Measurements from ENCODE around the gene PHACTR1. TPM values are rescaled to one million over a fixed set of nuclear protein-coding genes. Genes with fewer than 3 reads are reported as not detected.

PHACTR1 gene
- total and polyA plus RNA-seq, 7 donors: 0.60 to 7.5 (median 3.7) TPM

DNA sequence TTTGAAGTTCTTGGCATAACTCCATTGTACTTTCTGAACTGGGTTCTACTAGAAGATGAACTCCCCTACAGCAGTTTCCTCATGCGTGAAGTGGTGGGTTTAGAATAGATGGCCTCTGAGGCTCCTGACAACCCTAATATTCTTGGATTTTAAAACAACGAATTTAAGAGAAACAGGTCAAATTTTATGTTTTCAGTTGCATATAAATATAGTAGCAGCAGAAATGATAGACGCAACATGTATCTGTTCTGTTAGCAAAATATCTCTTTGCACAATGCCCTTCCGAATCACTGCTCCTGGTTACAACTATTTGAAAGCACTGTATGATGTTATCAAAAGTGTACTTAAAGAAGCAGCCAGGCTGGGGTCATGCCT, 364.6 kb downstream of the PHACTR1 start:
- Histone ChIP-seq H3K27ac (no peak overlapping the region), H3K36me3 (no peaks in the 10 kb centered on the region), H3K4me1 (peaks cover 0 to 4% (median 0%) of the 10 kb centered on the region in 4 donors), H3K27me3 (no peaks in the 10 kb centered on the region), H3K4me3 (no peak overlapping the region), H3K9me3 (no peaks in the 10 kb centered on the region)
- WGBS, 2 donors: 87 to 88% methylated on average over 4 of the region's 4 CpGs
- no peak for DNase-seq
- intact Hi-C loops (cut with DNase I): no loop called here
- TF ChIP-seq POLR2AphosphoS5 (IDR thresholded peaks at IDR 0.05) (no peak), POLR2A (IDR thresholded peaks at IDR 0.05) (no peak), EP300 (IDR thresholded peaks at IDR 0.05) (no peak)
- TF ChIP-seq, protein P1, sequence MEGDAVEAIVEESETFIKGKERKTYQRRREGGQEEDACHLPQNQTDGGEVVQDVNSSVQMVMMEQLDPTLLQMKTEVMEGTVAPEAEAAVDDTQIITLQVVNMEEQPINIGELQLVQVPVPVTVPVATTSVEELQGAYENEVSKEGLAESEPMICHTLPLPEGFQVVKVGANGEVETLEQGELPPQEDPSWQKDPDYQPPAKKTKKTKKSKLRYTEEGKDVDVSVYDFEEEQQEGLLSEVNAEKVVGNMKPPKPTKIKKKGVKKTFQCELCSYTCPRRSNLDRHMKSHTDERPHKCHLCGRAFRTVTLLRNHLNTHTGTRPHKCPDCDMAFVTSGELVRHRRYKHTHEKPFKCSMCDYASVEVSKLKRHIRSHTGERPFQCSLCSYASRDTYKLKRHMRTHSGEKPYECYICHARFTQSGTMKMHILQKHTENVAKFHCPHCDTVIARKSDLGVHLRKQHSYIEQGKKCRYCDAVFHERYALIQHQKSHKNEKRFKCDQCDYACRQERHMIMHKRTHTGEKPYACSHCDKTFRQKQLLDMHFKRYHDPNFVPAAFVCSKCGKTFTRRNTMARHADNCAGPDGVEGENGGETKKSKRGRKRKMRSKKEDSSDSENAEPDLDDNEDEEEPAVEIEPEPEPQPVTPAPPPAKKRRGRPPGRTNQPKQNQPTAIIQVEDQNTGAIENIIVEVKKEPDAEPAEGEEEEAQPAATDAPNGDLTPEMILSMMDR (IDR thresholded peaks at IDR 0.05): no peak

DNA sequence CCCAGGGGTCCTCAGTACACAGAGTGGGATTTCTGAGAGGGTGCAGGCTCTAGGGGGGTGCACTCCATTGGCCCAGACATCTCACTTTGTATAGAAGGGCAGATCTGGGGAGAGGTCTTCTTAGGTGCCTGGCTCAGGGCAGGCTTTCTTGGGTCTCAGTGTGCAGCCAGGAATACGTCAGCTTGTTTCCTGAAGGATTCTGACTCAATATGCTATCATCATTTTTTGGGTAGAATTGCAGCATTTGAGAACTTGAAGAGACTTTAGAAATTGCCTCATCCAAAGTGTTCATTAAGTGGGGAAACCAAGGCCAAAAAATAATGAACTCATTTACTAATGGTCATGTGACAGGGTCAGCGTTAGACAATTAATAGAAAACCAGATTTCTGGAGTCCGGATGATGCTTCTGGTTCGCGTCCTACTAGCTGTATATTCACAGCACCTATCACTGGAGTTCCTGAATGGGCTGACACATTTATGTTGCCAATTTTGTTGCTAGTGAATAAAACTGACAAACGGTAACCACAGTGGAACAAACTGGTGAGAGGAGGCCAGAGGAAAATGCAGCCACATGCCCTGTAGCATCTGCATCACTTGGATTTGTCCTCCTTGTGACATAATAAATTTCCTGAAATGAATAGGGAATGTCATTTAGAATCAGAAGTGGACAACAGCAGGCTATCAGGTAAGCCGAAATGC, 372.9 kb downstream of the PHACTR1 start:
- no peak for DNase-seq
- H3K4me1 ChIP-seq: no peaks in the 10 kb centered on the region
- no peaks in the 10 kb centered on the region for H3K9me3 ChIP-seq
- H3K27ac ChIP-seq: no peak overlapping the region
- WGBS, 2 donors: 82 to 88% methylated on average over 7 of the region's 7 CpGs
- intact Hi-C loops (cut with DNase I): no loop called here
- no peak overlapping the region for H3K4me3 ChIP-seq
- no peaks in the 10 kb centered on the region for H3K27me3 ChIP-seq
- no peak for TF ChIP-seq POLR2AphosphoS5 (IDR thresholded peaks at IDR 0.05)
- TF ChIP-seq POLR2A (IDR thresholded peaks at IDR 0.05): no peak
- TF ChIP-seq EP300 (IDR thresholded peaks at IDR 0.05): no peak
- TF ChIP-seq, protein P1 (IDR thresholded peaks at IDR 0.05): no peak
- no peaks in the 10 kb centered on the region for H3K36me3 ChIP-seq

DNA sequence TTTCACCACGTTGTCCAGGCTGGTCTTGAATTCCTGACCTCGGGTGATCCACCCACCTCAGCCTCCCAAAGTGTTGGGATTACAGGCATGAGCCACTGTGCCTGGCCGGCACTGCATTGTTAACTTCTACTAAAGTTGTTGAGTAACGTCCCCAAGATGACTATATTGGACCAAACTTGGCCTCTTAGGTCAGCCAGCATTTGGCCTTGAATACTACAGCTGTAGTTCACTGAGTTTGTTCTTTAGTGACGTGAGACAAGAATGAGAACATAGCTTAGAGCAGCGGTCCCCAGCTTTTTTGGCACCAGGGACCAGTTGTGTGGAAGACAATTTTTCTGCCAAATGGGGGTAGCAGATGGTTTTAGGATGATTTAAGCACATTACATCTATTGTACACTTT, 374.6 kb downstream of the PHACTR1 start:
- H3K9me3 ChIP-seq: no peaks in the 10 kb centered on the region
- 82 to 83% methylated on average over 6 of the region's 6 CpGs for WGBS, 2 donors
- H3K27ac ChIP-seq: no peak overlapping the region
- intact Hi-C loops (cut with DNase I): no loop called here
- no peak for DNase-seq
- no peak for TF ChIP-seq POLR2AphosphoS5 (IDR thresholded peaks at IDR 0.05)
- TF ChIP-seq, protein P1 (IDR thresholded peaks at IDR 0.05): no peak
- no peak for TF ChIP-seq EP300 (IDR thresholded peaks at IDR 0.05)
- no peak for TF ChIP-seq POLR2A (IDR thresholded peaks at IDR 0.05)
- peaks cover 0 to under 1% (median 0%) of the 10 kb centered on the region in 4 donors for H3K4me1 ChIP-seq
- H3K4me3 ChIP-seq: no peak overlapping the region
- H3K36me3 ChIP-seq: no peaks in the 10 kb centered on the region
- no peaks in the 10 kb centered on the region for H3K27me3 ChIP-seq

DNA sequence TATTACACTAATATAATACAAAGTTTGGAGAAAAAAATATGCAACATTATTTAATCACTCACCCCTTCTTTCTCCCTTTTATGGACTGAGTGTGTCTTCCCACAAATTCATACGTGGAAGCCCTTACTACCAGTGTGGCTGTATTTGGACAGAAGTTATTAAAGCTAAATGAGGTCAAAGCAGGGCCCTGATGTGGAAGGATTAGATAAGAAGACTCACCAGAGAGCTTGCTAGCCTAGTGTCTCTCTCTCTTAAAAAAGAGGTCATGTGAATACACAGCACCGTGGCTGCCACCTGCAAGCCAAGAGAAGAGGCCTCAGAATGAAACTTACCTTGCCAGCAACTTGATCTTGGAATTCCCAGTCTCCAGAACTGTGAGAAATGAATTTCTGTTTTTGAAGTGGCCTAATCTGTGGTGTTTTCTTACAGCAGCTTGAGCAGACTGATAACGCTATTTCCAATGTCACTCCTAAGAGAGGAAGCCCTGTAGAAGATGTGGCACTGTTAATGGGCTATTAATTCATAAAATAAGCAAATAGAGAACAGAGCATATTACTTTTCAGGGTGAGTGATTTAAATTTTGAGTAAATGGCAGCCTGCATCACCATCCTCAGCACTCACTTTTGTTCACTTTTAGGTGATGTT, 378.3 kb downstream of the PHACTR1 start:
- DNase-seq: no peak
- Histone ChIP-seq H3K27ac (no peak overlapping the region), H3K4me1 (peaks cover 0 to 15% (median 7%) of the 10 kb centered on the region in 4 donors), H3K27me3 (no peaks in the 10 kb centered on the region), H3K4me3 (no peak overlapping the region), H3K9me3 (no peaks in the 10 kb centered on the region), H3K36me3 (no peaks in the 10 kb centered on the region)
- intact Hi-C loops (cut with DNase I): loop anchor here (2.0 kb wide), 1 partner anchor 20 kb away; no protein-coding TSS in a partner anchor
- 60 to 67% methylated on average over 3 of the region's 3 CpGs for WGBS, 2 donors
- TF ChIP-seq POLR2AphosphoS5 (IDR thresholded peaks at IDR 0.05) (no peak), POLR2A (IDR thresholded peaks at IDR 0.05) (no peak), EP300 (IDR thresholded peaks at IDR 0.05) (no peak)
- TF ChIP-seq, protein P1 (IDR thresholded peaks at IDR 0.05): no peak
